ENCODE results near the gene ROS1. TPM values are rescaled to one million over a fixed set of nuclear protein-coding genes. Genes with fewer than 3 reads are reported as not detected.

ROS1 gene
- total RNA-seq, 1 donor = 0.18 TPM

DNA sequence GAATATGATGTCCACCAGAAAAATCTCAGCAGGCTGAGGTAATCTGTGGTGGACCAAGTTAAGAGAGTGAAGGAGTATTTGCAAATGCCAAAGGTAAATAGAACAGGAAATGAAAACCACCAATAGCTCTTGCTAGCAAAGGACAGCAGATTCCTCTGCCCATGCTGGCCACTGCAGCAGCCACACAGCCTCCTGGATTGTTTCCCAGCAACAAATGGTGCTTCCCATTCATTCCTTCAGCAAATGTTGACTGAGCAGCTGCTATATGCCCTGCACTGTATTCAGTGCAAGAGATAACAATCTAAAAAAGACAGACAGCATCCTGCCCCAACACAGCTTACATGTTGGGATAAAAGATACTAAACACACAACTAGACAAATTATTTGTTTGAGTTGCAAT is 11.0 kb downstream of the ROS1 start:
- DNase-seq (ENCODE audit: low read depth) = no peak

DNA sequence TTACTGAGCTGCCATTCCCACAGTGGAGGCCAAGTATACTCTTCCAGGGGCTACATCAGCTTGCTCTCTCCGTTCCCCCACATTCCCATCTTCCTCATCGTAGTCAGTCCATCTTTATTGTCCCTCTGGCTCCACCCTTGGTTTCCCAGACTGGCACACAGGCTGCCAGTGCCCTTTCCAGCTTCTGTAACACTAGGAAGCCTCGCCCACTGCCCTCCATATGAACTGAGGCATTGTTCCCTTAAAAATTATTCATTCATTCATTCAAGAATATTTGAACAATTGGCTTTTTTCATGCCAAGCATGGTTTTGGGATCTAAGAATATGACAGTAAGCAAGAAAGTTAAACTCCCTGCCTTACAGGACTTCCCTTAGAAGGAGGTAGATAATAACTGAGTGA is 14.3 kb downstream of the ROS1 start:
- H3K4me3 ChIP-seq (ENCODE audit: low read depth, low read length) = no peak overlapping the region
- DNase-seq (ENCODE audit: low read depth) = no peak
- TF ChIP-seq CTCF (IDR thresholded peaks at IDR 0.05; ENCODE audit: insufficient read depth, low read length) = no peak

More for the DNA sequence above, 11.0 kb downstream of the ROS1 start:
- TF ChIP-seq CTCF (IDR thresholded peaks at IDR 0.05; ENCODE audit: insufficient read depth, low read length) = no peak
- H3K4me3 ChIP-seq (ENCODE audit: low read depth, low read length) = no peak overlapping the region

GRCh38 chr6:117409863-117410262 is 15.9 kb downstream of the ROS1 start:
- no peak overlapping the region for H3K4me3 ChIP-seq (ENCODE audit: low read depth, low read length)
- no peak for DNase-seq (ENCODE audit: low read depth)
- TF ChIP-seq CTCF (IDR thresholded peaks at IDR 0.05; ENCODE audit: insufficient read depth, low read length) = no peak

DNA sequence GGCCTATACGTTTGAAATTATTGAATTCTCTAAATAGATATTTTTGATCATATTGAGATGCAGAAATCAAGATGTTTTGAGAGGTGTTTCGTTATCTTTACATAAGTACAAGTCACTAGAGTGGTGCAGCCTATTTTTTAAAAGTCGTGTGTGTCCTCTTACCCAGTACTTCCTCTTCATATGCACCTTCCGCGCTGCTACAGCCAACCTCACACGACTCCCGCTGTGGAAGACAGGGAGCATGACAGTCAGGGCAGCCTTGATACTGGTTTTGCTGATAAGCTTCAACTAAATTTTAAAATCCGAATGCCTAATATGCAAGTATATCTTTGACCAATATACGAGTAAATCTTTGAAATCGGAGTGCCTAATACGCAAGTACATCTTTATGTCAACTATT is 16.3 kb downstream of the ROS1 start:
- no peak overlapping the region for H3K4me3 ChIP-seq (ENCODE audit: low read depth, low read length)
- DNase-seq (ENCODE audit: low read depth) = no peak
- TF ChIP-seq CTCF (IDR thresholded peaks at IDR 0.05; ENCODE audit: insufficient read depth, low read length) = no peak

DNA sequence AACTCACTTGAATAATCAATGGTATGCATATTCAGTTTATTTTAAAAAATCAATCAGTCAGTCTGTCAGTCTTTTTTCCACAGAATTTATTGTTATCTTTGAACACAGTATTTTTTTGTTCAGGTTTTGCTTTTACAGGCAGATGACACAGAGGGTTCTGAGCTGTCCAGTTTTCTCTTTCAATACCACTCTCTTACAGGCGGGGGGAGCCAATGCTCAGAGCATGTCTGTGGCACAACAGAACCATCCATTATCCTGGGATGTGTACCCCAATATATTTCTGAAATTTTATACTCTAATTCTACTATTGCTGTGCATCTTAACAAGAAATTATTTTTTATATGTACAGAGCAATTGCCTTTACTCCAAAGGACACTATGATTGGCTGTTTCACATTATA is 21.2 kb downstream of the ROS1 start:
- DNase-seq (ENCODE audit: low read depth) = no peak
- no peak for TF ChIP-seq CTCF (IDR thresholded peaks at IDR 0.05; ENCODE audit: insufficient read depth, low read length)
- no peak overlapping the region for H3K4me3 ChIP-seq (ENCODE audit: low read depth, low read length)

DNA sequence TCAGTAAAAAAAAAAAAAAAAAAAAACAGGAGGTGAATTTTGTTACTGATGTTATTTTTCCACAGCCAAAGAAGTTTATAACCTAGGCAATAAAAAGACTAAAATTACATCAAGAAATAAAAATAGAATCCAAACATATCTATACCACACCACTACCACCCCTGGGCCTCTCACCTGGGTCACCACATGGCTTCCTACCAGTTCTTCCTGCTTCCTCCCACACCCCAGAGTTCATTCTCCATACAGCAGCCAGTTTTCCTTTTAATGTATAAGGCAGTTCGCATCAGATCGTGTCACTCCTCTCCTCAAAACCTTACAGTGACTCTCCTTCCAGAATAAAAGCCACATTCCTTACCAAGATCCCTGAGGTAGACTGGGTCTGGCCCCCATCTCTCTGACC is 23.9 kb downstream of the ROS1 start:
- no peak overlapping the region for H3K4me3 ChIP-seq (ENCODE audit: low read depth, low read length)
- DNase-seq (ENCODE audit: low read depth) = no peak
- no peak for TF ChIP-seq CTCF (IDR thresholded peaks at IDR 0.05; ENCODE audit: insufficient read depth, low read length)

GRCh38 chr6:117399924-117400323 is 25.8 kb downstream of the ROS1 start:
- no peak overlapping the region for H3K4me3 ChIP-seq (ENCODE audit: low read depth, low read length)
- peak; percentile 26 for DNase-seq (ENCODE audit: low read depth)
- peak; percentile 47 for TF ChIP-seq CTCF (IDR thresholded peaks at IDR 0.05; ENCODE audit: insufficient read depth, low read length)
